A673 (cell line): Measurements from ENCODE around the gene FRK. TPM values are rescaled to one million over a fixed set of nuclear protein-coding genes. Genes with fewer than 3 reads are reported as not detected.
A peak's percentile ranks its signal among the peaks of the same experiment; 100 is the strongest.

Experiments used
- BruUV-seq: library from RNA; stranded (reverse); fragments of 400-500 nt; replicated peaks from 2 replicates; lab custom pipeline; 2021; lab: Mats Ljungman, UMichigan
- CTCF ChIA-PET: fragments of 300-600 bp; sonication (Branson Sonifier 250); formaldehyde crosslinking; loops from one replicate; lab custom pipeline; 2022; ENCODE audit warnings: antibody characterized with exemption; lab: Charles Lee
- POLR2A ChIA-PET: fragments of 300-600 bp; sonication (Branson Sonifier 250); formaldehyde crosslinking; loops from one replicate; lab custom pipeline; 2022; ENCODE audit warnings: antibody characterized with exemption; ENCODE audit not compliant: low non-redundant PET; lab: Charles Lee
- DNase-seq: peaks from one replicate; pipeline ENCODE4 v3.0.0-alpha.2; 2015; ENCODE audit warnings: low spot score
- H3K27ac ChIP-seq: fragments of 200-600 bp; sonication (generic); 2 replicates; pipeline ENCODE4 v1.5.1; 2016; ENCODE audit warnings: mixed run types, low read depth, mild to moderate bottlenecking, mixed read lengths, antibody characterized with exemption, low read length; ENCODE audit not compliant: poor library complexity, severe bottlenecking
- H3K27me3 ChIP-seq: fragments of 200-600 bp; sonication (generic); replicated peaks from 2 replicates; pipeline ENCODE4 v1.6.1; 2017; ENCODE audit warnings: mixed run types, low read depth, mild to moderate bottlenecking, mixed read lengths, antibody characterized with exemption, low read length; ENCODE audit not compliant: insufficient read depth, poor library complexity
- H3K36me3 ChIP-seq: fragments of 200-600 bp; sonication (generic); 2 replicates; pipeline ENCODE4 v1.6.1; 2016; ENCODE audit warnings: mixed run types, mild to moderate bottlenecking, mixed read lengths, antibody characterized with exemption, low read length; ENCODE audit not compliant: insufficient read depth, poor library complexity, severe bottlenecking
- H3K4me1 ChIP-seq: fragments of 200-600 bp; sonication (generic); 2 replicates; pipeline ENCODE4 v1.6.1; 2017; ENCODE audit warnings: mixed run types, mild to moderate bottlenecking, mixed read lengths, antibody characterized with exemption, low read length; ENCODE audit not compliant: insufficient read depth, poor library complexity, severe bottlenecking
- H3K4me3 ChIP-seq: fragments of 200-600 bp; sonication (generic); 2 replicates; pipeline ENCODE4 v1.5.1; 2016; ENCODE audit warnings: low read depth, mixed run types, mild to moderate bottlenecking, mixed read lengths, low read length; ENCODE audit not compliant: poor library complexity, severe bottlenecking
- H3K9me3 ChIP-seq: fragments of 200-600 bp; sonication (generic); 2 replicates; pipeline ENCODE4 v1.6.1; 2016; ENCODE audit warnings: mixed run types, low read depth, mild to moderate bottlenecking, mixed read lengths, antibody characterized with exemption, low read length; ENCODE audit not compliant: poor library complexity, severe bottlenecking
- CTCF ChIP-seq: fragments of 300-800, 200-600 bp; sonication (generic); conservative IDR thresholded peaks from 2 replicates; pipeline ENCODE4 v1.5.1; 2017; ENCODE audit warnings: low read depth, mild to moderate bottlenecking, antibody characterized with exemption, low read length, moderate library complexity, mixed read lengths
- EZH2 ChIP-seq: fragments of 200-600 bp; sonication (generic); IDR thresholded peaks from 2 replicates; pipeline ENCODE4 v1.6.1; 2017; ENCODE audit warnings: borderline replicate concordance, low read depth, mild to moderate bottlenecking, mixed read lengths, antibody characterized with exemption, low read length; ENCODE audit not compliant: poor library complexity, severe bottlenecking
- intact Hi-C: fragments of 100-400 bp; cut with micrococcal nuclease; formaldehyde crosslinking; loops from one replicate; pipeline ENCODE4 v1.10.0; 2022; ENCODE audit not compliant: unreplicated experiment
- total RNA-seq: library from RNA; stranded (reverse); gene quantifications from 2 replicates; pipeline ENCODE4 v1.2.3, GENCODE V29; 2021

FRK gene
- total RNA-seq, 1 experiment from 2014 or later, result 12.3 TPM

GRCh38 chr6:116034327-116034726 lies 26.4 kb downstream of the FRK start:
- TF ChIP-seq CTCF (no peak), EZH2 (no peak)
- POLR2A ChIA-PET, result no interaction called here

GRCh38 chr6:116033687-116034303 lies 26.9 kb downstream of the FRK start:
- ChIA-PET POLR2A (no interaction called here), CTCF (no interaction called here)
- Histone ChIP-seq H3K4me1 (peaks cover 83% of the 10 kb centered on the region), H3K27ac (peak overlapping the region; percentile 62), H3K9me3 (no peaks in the 10 kb centered on the region), H3K4me3 (no peak overlapping the region), H3K27me3 (no peaks in the 10 kb centered on the region), H3K36me3 (no peaks in the 10 kb centered on the region)
- TF ChIP-seq EZH2 (no peak), CTCF (no peak)
- intact Hi-C loops, result no loop called here
- DNase-seq, result no peak
- TSS peak; percentile 77 for BruUV-seq

More at GRCh38 chr6:116034327-116034726, 26.4 kb downstream of the FRK start:
- intact Hi-C loops, result no loop called here
- peak overlapping the region; percentile 62 for H3K27ac ChIP-seq
- peaks cover 79% of the 10 kb centered on the region for H3K4me1 ChIP-seq
- no peak overlapping the region for H3K4me3 ChIP-seq
- no TSS peak for BruUV-seq
- peak; percentile 60 for DNase-seq
- H3K9me3 ChIP-seq, result no peaks in the 10 kb centered on the region
- H3K36me3 ChIP-seq, result no peaks in the 10 kb centered on the region
- CTCF ChIA-PET, result no interaction called here
- no peaks in the 10 kb centered on the region for H3K27me3 ChIP-seq

- H3K27me3 ChIP-seq, result no peaks in the 10 kb centered on the region
- peak overlapping the region; percentile 72 for H3K27ac ChIP-seq
- TF ChIP-seq CTCF, result no peak
- no peak for TF ChIP-seq EZH2
- POLR2A ChIA-PET, result no interaction called here
- no peaks in the 10 kb centered on the region for H3K9me3 ChIP-seq
- no peak overlapping the region for H3K4me3 ChIP-seq
- peaks cover 95% of the 10 kb centered on the region for H3K4me1 ChIP-seq
- no peak for DNase-seq
- H3K36me3 ChIP-seq, result no peaks in the 10 kb centered on the region
- CTCF ChIA-PET, result no interaction called here
- BruUV-seq, result no TSS peak
- intact Hi-C loops, result no loop called here
Measured at GRCh38 chr6:116030770-116031169, 29.9 kb downstream of the FRK start.
